ENCODE data around the gene ARIH1. TPM values are rescaled to one million over a fixed set of nuclear protein-coding genes. Genes with fewer than 3 reads are reported as not detected.
"Not testable (repeated sequence)": the region's sequence is repeated elsewhere in the genome, so short reads cannot be mapped to it uniquely, and the experiment has no call there.

Gene ARIH1
- total RNA-seq = 100 to 1,000 TPM; 152 to 160 TPM

DNA sequence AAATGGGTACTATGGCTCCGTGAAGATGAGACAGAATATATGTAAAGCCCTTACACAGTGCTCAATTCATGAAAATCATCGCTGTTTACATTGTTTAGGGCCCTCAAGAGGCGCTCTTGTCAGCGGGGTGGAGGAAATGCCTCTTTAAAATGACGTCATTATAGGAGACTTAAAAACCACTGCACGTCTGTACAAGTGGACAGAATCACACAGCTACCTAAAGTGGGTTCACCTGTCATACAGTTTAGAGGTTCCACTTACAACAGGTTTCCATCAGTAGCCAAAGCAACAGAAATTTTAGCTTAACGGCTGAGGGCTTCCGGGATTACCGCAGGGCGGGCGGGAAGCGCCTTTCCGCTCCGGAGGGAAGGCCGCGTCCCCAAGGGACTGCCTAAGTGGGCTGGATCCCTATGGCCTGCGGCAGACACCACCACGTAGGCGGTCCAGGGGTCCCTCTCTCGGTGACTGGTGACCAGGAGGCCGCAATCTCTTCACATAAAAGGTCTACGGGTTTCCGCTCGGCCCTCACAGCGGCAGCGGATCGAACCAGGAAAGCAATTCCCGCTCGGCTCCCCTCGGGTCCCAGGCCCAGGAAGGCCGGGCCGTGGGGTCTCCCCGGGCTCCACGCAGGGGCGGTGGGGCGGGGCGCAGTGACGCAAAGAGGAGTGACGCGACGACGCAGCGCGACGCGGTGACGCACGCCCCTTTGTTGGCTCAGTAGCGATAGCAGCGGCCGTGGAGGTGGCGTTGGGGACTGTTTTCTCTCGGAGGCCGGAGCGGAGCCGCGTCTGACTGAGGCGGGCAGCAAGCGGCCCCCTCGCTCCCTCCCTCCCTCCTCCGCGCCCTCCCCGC is at the start of gene ARIH1:
TSS of gene ARIH1 (plus strand) at position 717 of the 852 bp plus-strand sequence. CDS start 310 bp downstream, outside the sequence.
- peaks cover 40% of the 10 kb centered on the region for H3K4me1 Mint-ChIP-seq
- no peaks in the 10 kb centered on the region for H3K9me3 Mint-ChIP-seq
- H3K4me3 Mint-ChIP-seq = peak within 1 kb of the TSS; percentile 97
- DNase-seq = peak; percentile 96
- H3K27me3 Mint-ChIP-seq = no peaks in the 10 kb centered on the region
- H3K27ac Mint-ChIP-seq = peak within 1 kb of the TSS; percentile 98
- peaks cover 32% of the 10 kb centered on the region for H3K36me3 Mint-ChIP-seq

DNA sequence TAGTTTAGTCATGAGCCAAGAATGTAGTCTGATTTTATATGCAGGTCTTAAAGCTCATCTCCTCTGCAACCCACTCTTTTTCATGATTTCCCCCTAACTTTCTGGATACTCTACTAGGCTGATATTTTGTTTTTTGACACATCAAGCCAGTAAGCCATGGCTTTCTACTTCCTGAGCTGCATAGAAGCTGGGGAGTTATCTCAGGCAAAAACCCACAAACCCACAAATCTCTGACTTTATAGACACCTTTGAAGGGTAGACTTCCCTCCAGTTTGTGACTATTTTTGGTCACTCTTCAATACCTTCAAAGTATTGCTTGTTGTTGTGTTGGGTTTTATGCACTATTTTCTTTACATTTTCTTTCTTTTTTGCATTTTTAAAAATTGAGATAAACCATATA is 47.4 kb upstream of the ARIH1 start:
- no peak for DNase-seq
- peaks cover 23% of the 10 kb centered on the region for H3K9me3 Mint-ChIP-seq
- peaks cover 4% of the 10 kb centered on the region for H3K36me3 Mint-ChIP-seq
- H3K4me3 Mint-ChIP-seq = no peak overlapping the region
- H3K27ac Mint-ChIP-seq = no peak overlapping the region
- no peaks in the 10 kb centered on the region for H3K4me1 Mint-ChIP-seq
- H3K27me3 Mint-ChIP-seq = no peaks in the 10 kb centered on the region

GRCh38 chr15:72437650-72438316 is 36.3 kb upstream of the ARIH1 start:
- Mint-ChIP-seq H3K36me3 (peaks cover 4% of the 10 kb centered on the region), H3K4me3 (no peak overlapping the region), H3K27me3 (peaks cover 9% of the 10 kb centered on the region)

GRCh38 chr15:72442848-72443247 is 31.3 kb upstream of the ARIH1 start:
- peaks cover 19% of the 10 kb centered on the region for H3K27me3 Mint-ChIP-seq
- not testable (repeated sequence) for H3K4me3 Mint-ChIP-seq, DNase-seq, H3K27ac Mint-ChIP-seq, H3K4me1 Mint-ChIP-seq, H3K36me3 Mint-ChIP-seq, H3K9me3 Mint-ChIP-seq

More at GRCh38 chr15:72437650-72438316, 36.3 kb upstream of the ARIH1 start:
- H3K27ac Mint-ChIP-seq = no peak overlapping the region
- no peak for DNase-seq
- H3K9me3 Mint-ChIP-seq = peaks cover 10% of the 10 kb centered on the region
- no peaks in the 10 kb centered on the region for H3K4me1 Mint-ChIP-seq

- Mint-ChIP-seq H3K27me3 (peaks cover 19% of the 10 kb centered on the region), H3K27ac (no peak overlapping the region), H3K9me3 (no peaks in the 10 kb centered on the region), H3K4me1 (no peaks in the 10 kb centered on the region), H3K36me3 (no peaks in the 10 kb centered on the region), H3K4me3 (no peak overlapping the region)
- DNase-seq = no peak
These were observed 28.7 kb upstream of the ARIH1 start for GRCh38 chr15:72445426-72445825.

DNA sequence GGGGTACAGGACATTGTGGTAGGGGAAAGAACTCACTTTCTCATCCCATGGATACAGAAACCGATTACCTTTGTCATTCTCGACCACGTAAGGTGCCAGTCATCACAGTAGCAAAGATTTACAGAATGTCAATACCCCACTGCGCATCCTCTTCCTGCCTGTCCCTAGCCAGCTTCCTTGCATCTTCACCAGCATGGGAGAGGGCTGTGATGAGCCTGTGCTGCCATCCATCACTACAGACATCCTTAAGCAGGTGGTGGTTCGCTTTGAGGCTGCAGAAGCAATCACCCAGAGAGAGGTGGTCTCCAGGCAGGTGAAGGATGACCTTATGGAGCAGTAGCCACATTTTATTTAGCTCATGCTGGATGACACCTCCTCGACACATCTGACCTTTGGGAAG is 23.3 kb upstream of the ARIH1 start:
- Mint-ChIP-seq H3K36me3 (no peaks in the 10 kb centered on the region), H3K4me3 (no peak overlapping the region), H3K27me3 (peaks cover 8% of the 10 kb centered on the region), H3K27ac (no peak overlapping the region), H3K9me3 (no peaks in the 10 kb centered on the region), H3K4me1 (no peaks in the 10 kb centered on the region)
- DNase-seq = no peak

- no peak for DNase-seq
- Mint-ChIP-seq H3K27me3 (peaks cover 4% of the 10 kb centered on the region), H3K9me3 (no peaks in the 10 kb centered on the region), H3K27ac (no peak overlapping the region), H3K4me1 (no peaks in the 10 kb centered on the region), H3K4me3 (no peak overlapping the region), H3K36me3 (no peaks in the 10 kb centered on the region)
These were observed 22.9 kb upstream of the ARIH1 start for GRCh38 chr15:72451224-72451623.

GRCh38 chr15:72456684-72457083 is 17.4 kb upstream of the ARIH1 start:
- Mint-ChIP-seq H3K4me1 (peaks cover 3% of the 10 kb centered on the region), H3K36me3 (no peaks in the 10 kb centered on the region), H3K27ac (no peak overlapping the region), H3K9me3 (no peaks in the 10 kb centered on the region), H3K4me3 (no peak overlapping the region), H3K27me3 (no peaks in the 10 kb centered on the region)
- no peak for DNase-seq

- peaks cover 14% of the 10 kb centered on the region for H3K4me1 Mint-ChIP-seq
- no peaks in the 10 kb centered on the region for H3K9me3 Mint-ChIP-seq
- DNase-seq = no peak
- H3K4me3 Mint-ChIP-seq = no peak overlapping the region
- H3K36me3 Mint-ChIP-seq = no peaks in the 10 kb centered on the region
- no peak overlapping the region for H3K27ac Mint-ChIP-seq
- H3K27me3 Mint-ChIP-seq = no peaks in the 10 kb centered on the region
These were observed 13.7 kb upstream of the ARIH1 start for GRCh38 chr15:72460402-72460801.

DNA sequence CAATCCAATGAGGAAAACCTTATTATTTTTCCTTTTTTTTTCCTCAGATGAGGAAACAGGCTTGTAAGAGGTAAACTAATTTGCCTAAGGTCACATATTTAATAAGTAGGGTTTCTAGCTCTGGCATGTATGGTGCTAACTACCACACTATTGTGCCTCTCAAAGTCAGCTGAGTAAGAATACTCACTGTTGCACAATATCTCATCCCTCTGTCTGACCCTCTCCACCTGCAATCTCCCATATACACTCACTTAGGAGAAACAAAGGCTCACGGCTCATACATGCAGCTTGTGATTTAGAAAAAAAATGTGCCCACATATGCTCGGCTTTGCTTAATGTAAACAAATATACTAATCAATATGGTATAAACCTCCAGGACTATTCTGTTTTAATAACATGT is 10.4 kb upstream of the ARIH1 start:
- no peak overlapping the region for H3K27ac Mint-ChIP-seq
- H3K4me3 Mint-ChIP-seq = no peak overlapping the region
- H3K4me1 Mint-ChIP-seq = peaks cover 14% of the 10 kb centered on the region
- no peaks in the 10 kb centered on the region for H3K27me3 Mint-ChIP-seq
- H3K9me3 Mint-ChIP-seq = no peaks in the 10 kb centered on the region
- no peak for DNase-seq
- H3K36me3 Mint-ChIP-seq = no peaks in the 10 kb centered on the region

DNA sequence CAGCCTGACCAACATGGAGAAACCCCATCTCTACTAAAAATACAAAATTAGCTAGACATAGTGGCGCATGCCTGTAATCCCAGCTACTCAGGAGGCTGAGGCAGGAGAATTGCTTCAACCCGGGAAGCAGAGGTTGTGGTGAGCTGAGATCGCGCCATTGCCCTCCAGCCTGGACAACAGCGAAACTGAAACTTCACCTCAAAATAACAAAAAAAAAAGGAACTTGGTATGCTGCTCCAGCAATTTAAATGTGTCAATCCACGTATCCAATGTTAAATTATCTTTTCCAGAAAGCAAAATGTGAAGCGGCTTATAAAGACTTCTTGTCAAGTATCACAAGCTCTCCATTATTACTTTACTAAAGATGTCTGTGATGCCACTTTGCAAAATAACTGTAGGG is 9.9 kb upstream of the ARIH1 start:
- Mint-ChIP-seq H3K4me1 (peaks cover 14% of the 10 kb centered on the region), H3K9me3 (no peaks in the 10 kb centered on the region), H3K27me3 (no peaks in the 10 kb centered on the region), H3K4me3 (no peak overlapping the region), H3K36me3 (no peaks in the 10 kb centered on the region), H3K27ac (no peak overlapping the region)
- DNase-seq = no peak

GRCh38 chr15:72468103-72468502 is 6.0 kb upstream of the ARIH1 start:
- Mint-ChIP-seq H3K4me1 (peaks cover 13% of the 10 kb centered on the region), H3K36me3 (no peaks in the 10 kb centered on the region), H3K27ac (no peak overlapping the region), H3K9me3 (no peaks in the 10 kb centered on the region), H3K4me3 (no peak overlapping the region), H3K27me3 (no peaks in the 10 kb centered on the region)
- no peak for DNase-seq

- Mint-ChIP-seq H3K27ac (peak overlapping the region; percentile 98), H3K9me3 (no peaks in the 10 kb centered on the region), H3K36me3 (peaks cover 25% of the 10 kb centered on the region), H3K4me1 (peaks cover 33% of the 10 kb centered on the region), H3K27me3 (no peaks in the 10 kb centered on the region), H3K4me3 (peak overlapping the region; percentile 97)
- DNase-seq = no peak
These were observed 1.0 kb upstream of the ARIH1 start for GRCh38 chr15:72472992-72473610.

- Mint-ChIP-seq H3K36me3 (peaks cover 39% of the 10 kb centered on the region), H3K4me3 (peak overlapping the region; percentile 97), H3K4me1 (peaks cover 44% of the 10 kb centered on the region), H3K27ac (peak overlapping the region; percentile 98), H3K9me3 (no peaks in the 10 kb centered on the region), H3K27me3 (no peaks in the 10 kb centered on the region)
- no peak for DNase-seq
These were observed 359 bp downstream of the ARIH1 start for GRCh38 chr15:72474466-72474911.

DNA sequence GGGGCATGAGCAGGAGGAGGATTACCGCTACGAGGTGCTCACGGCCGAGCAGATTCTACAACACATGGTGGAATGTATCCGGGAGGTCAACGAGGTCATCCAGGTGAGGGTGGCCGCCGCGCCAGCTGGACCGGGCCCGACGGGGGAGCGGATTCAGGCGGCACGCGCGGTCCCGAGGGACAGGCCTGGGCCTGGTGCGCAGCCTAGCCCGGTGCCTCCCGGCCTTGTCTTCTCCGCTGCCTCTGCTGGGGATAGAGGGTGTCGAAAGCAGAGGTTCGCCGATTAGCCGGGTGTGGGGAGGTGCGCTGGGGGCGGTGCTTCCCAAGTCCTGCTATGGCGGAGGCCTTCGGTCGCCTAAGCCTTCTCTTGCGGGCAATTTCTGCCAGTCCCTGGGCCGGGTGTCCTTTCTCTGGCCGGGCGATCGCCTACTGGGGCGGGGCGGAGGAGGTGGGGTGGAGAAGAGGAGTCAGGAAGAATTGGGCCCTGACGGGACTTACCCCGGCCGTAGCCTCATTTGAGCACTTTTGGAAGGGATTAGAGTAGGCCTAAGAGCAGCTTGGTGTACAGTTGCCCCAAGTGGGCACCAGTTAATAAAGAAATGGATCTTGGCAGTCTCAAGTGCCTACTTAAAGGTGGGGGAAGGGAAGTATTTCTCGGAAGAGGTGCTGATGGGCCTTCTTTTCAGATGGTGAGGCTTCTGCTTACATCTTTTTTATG is 940 bp downstream of the ARIH1 start:
- Mint-ChIP-seq H3K9me3 (no peaks in the 10 kb centered on the region), H3K27ac (peak overlapping the region; percentile 96), H3K27me3 (no peaks in the 10 kb centered on the region), H3K4me3 (peak overlapping the region; percentile 97), H3K4me1 (peaks cover 44% of the 10 kb centered on the region), H3K36me3 (peaks cover 42% of the 10 kb centered on the region)
- DNase-seq = peak; percentile 84

All from activated naive CD8-positive, alpha-beta T cell treated with anti-CD3 and anti-CD28 coated beads for 36 hours (primary cell).